Hepatocyte (in vitro differentiated cells): Measurements from ENCODE around the gene LRRC57. TPM values are rescaled to one million over a fixed set of nuclear protein-coding genes. Genes with fewer than 3 reads are reported as not detected.
A peak's percentile ranks its signal among the peaks of the same experiment; 100 is the strongest.

ENCODE experiments used
- DNase-seq: peaks from one replicate; pipeline ENCODE4 v3.0.0-alpha.2; 2016; ENCODE audit warnings: low spot score
- H2AFZ ChIP-seq: fragments of 200-600 bp; sonication (generic); 2 replicates; pipeline ENCODE4 v1.6.0; 2016; ENCODE audit warnings: antibody characterized with exemption, mild to moderate bottlenecking
- H3K27ac ChIP-seq: fragments of 200-600 bp; sonication (generic); 2 replicates; pipeline ENCODE4 v1.5.1; 2016; ENCODE audit warnings: mild to moderate bottlenecking
- H3K27me3 ChIP-seq: fragments of 200-600 bp; sonication (generic); 2 replicates; pipeline ENCODE4 v1.6.1; 2016
- H3K36me3 ChIP-seq: fragments of 200-600 bp; sonication (generic); replicated peaks from 2 replicates; pipeline ENCODE4 v1.5.1; 2016; ENCODE audit warnings: low read depth; ENCODE audit not compliant: insufficient read depth
- H3K4me1 ChIP-seq: fragments of 200-600 bp; sonication (generic); 2 replicates; pipeline ENCODE4 v1.5.1; 2016; ENCODE audit warnings: mild to moderate bottlenecking, moderate library complexity; ENCODE audit not compliant: insufficient read depth
- H3K4me2 ChIP-seq: fragments of 200-600 bp; sonication (generic); 2 replicates; pipeline ENCODE4 v1.6.0; 2016
- H3K4me3 ChIP-seq: fragments of 200-600 bp; sonication (generic); 2 replicates; pipeline ENCODE4 v1.5.1; 2016; ENCODE audit warnings: mild to moderate bottlenecking
- H3K79me2 ChIP-seq: fragments of 200-600 bp; sonication (generic); 2 replicates; pipeline ENCODE4 v1.6.0; 2017; ENCODE audit warnings: mild to moderate bottlenecking
- H3K9me2 ChIP-seq: fragments of 200-600 bp; sonication (generic); replicated peaks from 2 replicates; pipeline ENCODE4 v1.6.0; 2017; ENCODE audit warnings: mild to moderate bottlenecking; ENCODE audit not compliant: insufficient read depth
- H3K9me3 ChIP-seq: fragments of 200-600 bp; sonication (generic); 2 replicates; pipeline ENCODE4 v1.5.1; 2016; ENCODE audit warnings: low read depth, mild to moderate bottlenecking
- H4K20me1 ChIP-seq: fragments of 200-600 bp; sonication (generic); 2 replicates; pipeline ENCODE4 v1.6.0; 2016; ENCODE audit warnings: mild to moderate bottlenecking; ENCODE audit not compliant: insufficient read depth, poor library complexity, severe bottlenecking
- EZH2 ChIP-seq: fragments of 200-600 bp; sonication (generic); IDR thresholded peaks from 2 replicates; pipeline ENCODE4 v1.6.1; 2016; ENCODE audit warnings: antibody characterized with exemption, mild to moderate bottlenecking, borderline replicate concordance
- EZH2phosphoT487 ChIP-seq: fragments of 200-600 bp; sonication (generic); IDR thresholded peaks from one replicate; pipeline ENCODE4 v1.6.1; 2018; ENCODE audit warnings: antibody characterized with exemption, mild to moderate bottlenecking, low read depth, moderate library complexity; ENCODE audit not compliant: unreplicated experiment, severe bottlenecking
- WGBS: methylation state at CpG from one replicate; pipeline ENCODE4 v1.1.6; 2016; ENCODE audit warnings: low lambda C conversion rate; ENCODE audit errors: missing lambda C conversion rate; 5-methylcytosine and 5-hydroxymethylcytosine counted together
- polyA plus RNA-seq: library from polyadenylated mRNA; unstranded; fragments of >200 nt; fragmentation: Nextera tagmentation; extraction: Ambion mirVana; gene quantifications from 2 replicates; pipeline ENCODE4 v1.2.1, GENCODE V29; 2016
- total RNA-seq: library from RNA; depleted of rRNA; stranded (reverse); fragments of >200 nt; gene quantifications from 2 replicates; pipeline ENCODE4 v1.2.3, GENCODE V29; 2014
- TF ChIP-seq, protein P1 (sequence below): fragments of 200-600 bp; sonication (generic); IDR thresholded peaks from 2 replicates; pipeline ENCODE4 v1.5.1; 2016; ENCODE audit warnings: antibody characterized with exemption, mild to moderate bottlenecking; ENCODE audit not compliant: poor library complexity

Gene LRRC57
- total RNA-seq (19.4 and 19.6 TPM in 2 replicates), polyA plus RNA-seq (13.7 and 14.1 TPM in 2 replicates)

DNA sequence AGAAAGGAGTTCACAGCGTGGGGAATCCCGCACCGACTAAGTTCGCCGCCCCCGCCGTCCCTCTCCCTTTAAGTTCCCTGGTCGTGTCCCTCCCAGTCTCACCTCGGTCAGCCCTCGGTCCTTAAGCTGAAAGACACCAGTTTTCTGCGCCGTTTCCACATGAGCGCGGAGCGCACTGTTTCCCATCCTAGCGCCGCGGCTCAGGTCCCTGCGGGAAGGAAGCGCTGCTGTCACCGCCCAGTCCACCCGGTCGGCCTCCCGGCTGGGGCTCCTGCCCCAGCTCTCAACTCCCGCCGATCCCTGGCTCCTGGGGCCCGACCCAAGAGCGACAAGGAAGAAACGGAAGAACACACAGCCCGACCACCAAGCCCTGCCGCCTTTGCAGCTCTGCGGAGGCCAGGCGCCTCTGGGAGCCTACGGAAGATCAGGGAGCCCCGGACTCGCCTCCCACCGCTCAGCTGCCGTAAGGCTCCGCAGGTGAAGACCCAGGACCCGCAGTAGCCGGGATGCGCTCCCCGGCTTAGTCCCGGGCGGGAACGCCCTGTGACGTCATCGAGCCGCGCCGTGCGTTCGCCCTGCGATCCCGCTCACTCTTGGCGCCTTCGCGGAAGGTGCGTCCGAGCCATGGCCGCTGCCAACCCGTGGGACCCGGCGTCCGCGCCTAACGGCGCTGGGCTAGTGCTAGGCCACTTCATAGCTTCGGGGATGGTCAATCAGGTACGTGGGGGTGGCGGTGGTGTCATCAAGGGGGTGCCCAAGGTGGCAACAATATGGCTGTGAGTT lies at the start of gene LRRC57, which contains the start of gene HAUS2:
TSS of gene LRRC57 (minus strand) at position 545 of the 783 bp plus-strand sequence. CDS start at position 186, 359 bp downstream.
TSS of gene HAUS2 (plus strand) at position 590 of the 783 bp plus-strand sequence. CDS start at position 625, 35 bp downstream.
- Histone ChIP-seq H3K36me3 (no peaks in the 10 kb centered on the region), H3K27me3 (no peaks in the 10 kb centered on the region), H2AFZ (peak within 1 kb of the TSS; percentile 99), H3K9me2 (no peaks in the 10 kb centered on the region), H4K20me1 (no peaks in the 10 kb centered on the region), H3K79me2 (peaks cover 62% of the 10 kb centered on the region), H3K4me1 (peaks cover 12% of the 10 kb centered on the region), H3K4me2 (peak within 1 kb of the TSS; percentile 80), H3K27ac (peak within 1 kb of the TSS; percentile 94), H3K9me3 (no peaks in the 10 kb centered on the region), H3K4me3 (peak within 1 kb of the TSS; percentile 88)
- 1% methylated on average over 70 of the region's 71 CpGs for WGBS
- TF ChIP-seq EZH2 (no peak), EZH2phosphoT487 (no peak)
- TF ChIP-seq, protein P1, sequence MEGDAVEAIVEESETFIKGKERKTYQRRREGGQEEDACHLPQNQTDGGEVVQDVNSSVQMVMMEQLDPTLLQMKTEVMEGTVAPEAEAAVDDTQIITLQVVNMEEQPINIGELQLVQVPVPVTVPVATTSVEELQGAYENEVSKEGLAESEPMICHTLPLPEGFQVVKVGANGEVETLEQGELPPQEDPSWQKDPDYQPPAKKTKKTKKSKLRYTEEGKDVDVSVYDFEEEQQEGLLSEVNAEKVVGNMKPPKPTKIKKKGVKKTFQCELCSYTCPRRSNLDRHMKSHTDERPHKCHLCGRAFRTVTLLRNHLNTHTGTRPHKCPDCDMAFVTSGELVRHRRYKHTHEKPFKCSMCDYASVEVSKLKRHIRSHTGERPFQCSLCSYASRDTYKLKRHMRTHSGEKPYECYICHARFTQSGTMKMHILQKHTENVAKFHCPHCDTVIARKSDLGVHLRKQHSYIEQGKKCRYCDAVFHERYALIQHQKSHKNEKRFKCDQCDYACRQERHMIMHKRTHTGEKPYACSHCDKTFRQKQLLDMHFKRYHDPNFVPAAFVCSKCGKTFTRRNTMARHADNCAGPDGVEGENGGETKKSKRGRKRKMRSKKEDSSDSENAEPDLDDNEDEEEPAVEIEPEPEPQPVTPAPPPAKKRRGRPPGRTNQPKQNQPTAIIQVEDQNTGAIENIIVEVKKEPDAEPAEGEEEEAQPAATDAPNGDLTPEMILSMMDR, result no peak
- DNase-seq, result peak; percentile 95

DNA sequence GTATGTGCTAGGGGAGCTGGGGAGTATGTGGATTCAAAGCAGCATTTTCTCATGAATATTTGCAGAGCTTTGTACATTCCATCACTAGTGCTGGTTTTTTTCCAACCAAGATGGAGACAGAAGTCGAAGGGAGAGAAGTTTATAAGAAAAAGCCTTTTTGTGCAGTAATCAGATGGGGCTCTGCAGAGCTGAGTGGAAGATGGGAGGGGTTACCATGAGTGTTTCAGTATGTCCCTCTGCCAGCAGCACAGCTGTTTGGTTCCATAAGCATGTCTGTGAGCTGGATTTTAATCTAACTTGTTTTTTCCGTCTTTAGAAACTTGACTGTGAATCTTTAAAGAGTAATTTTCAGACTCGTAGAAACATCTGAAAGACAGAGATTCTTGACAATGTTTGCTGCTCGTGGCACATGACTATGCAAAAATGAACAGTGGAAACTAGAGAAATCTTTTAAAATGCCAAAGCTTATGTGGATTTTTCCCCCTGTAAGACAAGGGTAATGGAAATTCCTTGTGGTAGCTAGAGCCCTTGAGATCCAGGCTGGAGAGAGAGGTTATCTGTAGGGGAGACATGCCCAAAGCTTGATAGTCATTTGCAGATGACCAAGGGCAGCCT lies 47.1 kb upstream of the LRRC57 start:
- 62% methylated on average over 4 of the region's 4 CpGs for WGBS
- Histone ChIP-seq H3K27ac (peak overlapping the region; percentile 31), H3K4me2 (peak overlapping the region; percentile 49), H3K4me3 (no peak overlapping the region), H3K79me2 (no peaks in the 10 kb centered on the region), H3K36me3 (no peaks in the 10 kb centered on the region), H3K27me3 (no peaks in the 10 kb centered on the region), H4K20me1 (no peaks in the 10 kb centered on the region), H3K4me1 (no peaks in the 10 kb centered on the region), H3K9me2 (no peaks in the 10 kb centered on the region), H3K9me3 (no peaks in the 10 kb centered on the region), H2AFZ (no peak overlapping the region)
- TF ChIP-seq EZH2, result no peak
- TF ChIP-seq EZH2phosphoT487, result no peak
- TF ChIP-seq, protein P1, result no peak
- peak; percentile 45 for DNase-seq

DNA sequence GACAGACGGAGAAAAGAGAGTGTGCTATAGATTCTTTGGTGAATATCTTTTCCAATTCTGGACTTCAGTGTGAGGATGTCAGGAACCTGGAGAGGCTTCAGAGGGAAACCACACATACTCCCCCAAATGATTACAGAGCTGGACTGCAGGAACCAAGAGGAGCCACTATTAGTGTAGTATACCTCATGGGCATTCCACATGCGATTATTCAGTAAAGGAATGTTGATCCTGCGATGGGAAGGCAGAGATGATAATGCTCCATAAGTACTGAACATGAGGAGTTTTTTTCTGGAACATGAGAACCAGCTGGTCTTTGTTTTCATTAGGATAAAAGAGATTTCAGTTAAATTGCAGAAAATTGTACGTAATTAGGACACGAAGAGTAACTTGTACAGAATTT lies 45.5 kb upstream of the LRRC57 start:
- H3K36me3 ChIP-seq, result no peaks in the 10 kb centered on the region
- TF ChIP-seq, protein P1, result no peak
- TF ChIP-seq EZH2phosphoT487 (no peak), EZH2 (no peak)
- H3K4me1 ChIP-seq, result no peaks in the 10 kb centered on the region
- H3K9me2 ChIP-seq, result no peaks in the 10 kb centered on the region
- no peak overlapping the region for H3K4me2 ChIP-seq
- no peaks in the 10 kb centered on the region for H4K20me1 ChIP-seq
- no peak overlapping the region for H3K4me3 ChIP-seq
- H3K27me3 ChIP-seq, result no peaks in the 10 kb centered on the region
- WGBS, result 66% methylated on average over 5 of the region's 5 CpGs
- H3K79me2 ChIP-seq, result no peaks in the 10 kb centered on the region
- DNase-seq, result no peak
- H3K27ac ChIP-seq, result no peak overlapping the region
- H3K9me3 ChIP-seq, result no peaks in the 10 kb centered on the region
- H2AFZ ChIP-seq, result no peak overlapping the region
